Measurements from ENCODE around the gene CFAP206.
A peak's percentile ranks its signal among the peaks of the same experiment; 100 is the strongest.

Gene CFAP206

GRCh38 chr6:87431263-87431662 is 23.5 kb downstream of the CFAP206 start (continued):
- TF ChIP-seq ZNF645 (tag by site-specific recombination; IDR thresholded peaks at IDR 0.05) (no peak), ZNF704 (tag by site-specific recombination; IDR thresholded peaks at IDR 0.05) (no peak), HOXC10 (CRISPR knock-in tag; IDR thresholded peaks at IDR 0.05) (no peak)

GRCh38 chr6:87436435-87436834 is 28.7 kb downstream of the CFAP206 start:
- no peak overlapping the region for H3K4me3 ChIP-seq (ENCODE audit: low read depth, low read length)
- ChIA-PET POLR2A (interaction anchor here (0.5 to 0.9 kb wide), 3 partner anchors 28 to 262 kb away, joined by 3 to 5 read pairs (median 4); no protein-coding TSS in a partner anchor), CTCF (interaction anchor here (0.5 to 0.7 kb wide), 2 partner anchors 44 to 370 kb away, joined by 3 read pairs; no protein-coding TSS in a partner anchor)
- no peaks in the 10 kb centered on the region for H3K4me1 ChIP-seq (ENCODE audit: control insufficient read depth, insufficient read depth, low read length)
- no peaks in the 10 kb centered on the region for H3K36me3 ChIP-seq (ENCODE audit: control insufficient read depth in 2 of 2, insufficient read depth in 1 of 2, low read length in 2 of 2)
- no peaks in the 10 kb centered on the region for H3K9me3 ChIP-seq (ENCODE audit: control insufficient read depth, insufficient read depth, low read depth, low read length)
- no peak overlapping the region for H3K27ac ChIP-seq (ENCODE audit: extremely low read depth, low read depth, low read length)
- TF ChIP-seq ZNF449 (tag by site-specific recombination; IDR thresholded peaks at IDR 0.05) (no peak), ZNF510 (tag by site-specific recombination; IDR thresholded peaks at IDR 0.05; ENCODE audit: insufficient replicate concordance) (no peak), ZNF311 (tag by site-specific recombination; IDR thresholded peaks at IDR 0.05; ENCODE audit: borderline replicate concordance) (no peak), MYNN (tag by site-specific recombination; IDR thresholded peaks at IDR 0.05; ENCODE audit: borderline replicate concordance) (peak; percentile 97), ZNF571 (tag by site-specific recombination; IDR thresholded peaks at IDR 0.05) (no peak), HOXC10 (CRISPR knock-in tag; IDR thresholded peaks at IDR 0.05) (peak; percentile 82; the same call in 1 of the 2 replicates), ZNF701 (tag by site-specific recombination; IDR thresholded peaks at IDR 0.05) (no peak), MZF1 (tag by site-specific recombination; IDR thresholded peaks at IDR 0.05; ENCODE audit: borderline replicate concordance) (no peak), ZNF561 (tag by site-specific recombination; IDR thresholded peaks at IDR 0.05; ENCODE audit: borderline replicate concordance) (no peak), ZNF10 (tag by site-specific recombination; IDR thresholded peaks at IDR 0.05) (no peak), ZNF266 (tag by site-specific recombination; IDR thresholded peaks at IDR 0.05; ENCODE audit: low read depth) (no peak), GLIS1 (tag by site-specific recombination; IDR thresholded peaks at IDR 0.05) (no peak), ZNF302 (tag by site-specific recombination; IDR thresholded peaks at IDR 0.05; ENCODE audit: low read depth) (no peak), ZBTB17 (tag by site-specific recombination; IDR thresholded peaks at IDR 0.05) (peak; percentile 70), ZNF518A (tag by site-specific recombination; conservative IDR thresholded peaks at IDR 0.05; ENCODE audit: low read depth) (no peak), ZFP69B (tag by site-specific recombination; IDR thresholded peaks at IDR 0.05) (0 out of 2 replicates have a peak, but pooled peaks have one; percentile 39), ZNF600 (tag by site-specific recombination; IDR thresholded peaks at IDR 0.05) (peak; percentile 98), ZBTB21 (tag by site-specific recombination; IDR thresholded peaks at IDR 0.05) (peak; percentile 93), TSHZ1 (tag by site-specific recombination; IDR thresholded peaks at IDR 0.05; ENCODE audit: borderline replicate concordance) (peak; percentile 87; the same call in 1 of the 2 replicates), ZBTB20 (tag by site-specific recombination; IDR thresholded peaks at IDR 0.05) (no peak)

Data from HEK293 (cell line).